Stomach (tissue), 9 donors: ENCODE measurements around the gene ZNF385D. TPM values are rescaled to one million over a fixed set of nuclear protein-coding genes. Genes with fewer than 3 reads are reported as not detected.
"Not testable (repeated sequence)": the region's sequence is repeated elsewhere in the genome, so short reads cannot be mapped to it uniquely, and the experiment has no call there.

Source experiments
- DNase-seq, 2 donors: peaks; one replicate each; pipeline versions ENCODE4 v3.0.0 to v3.0.0-alpha.2; 2013 to 2019
- H3K27ac ChIP-seq, 5 donors: fragments of 200-600 bp in 4 of 5; sonication (generic) in 4 of 5; one replicate each; pipeline ENCODE4 v1.5.1; 2013 to 2019; ENCODE audit warnings: mild to moderate bottlenecking in 1 of 5, moderate library complexity in 1 of 5
- H3K27me3 ChIP-seq, 3 donors: fragments of 200-600 bp; sonication (generic); one replicate each; pipeline ENCODE4 v1.5.1; 2017 to 2019; ENCODE audit warnings: mixed run types in 1 of 3
- H3K36me3 ChIP-seq, 4 donors: fragments of 200-600 bp; sonication (generic); 1 replicate in 3 of 4; 2 replicates in 1 of 4; pipeline ENCODE4 v1.5.1; 2016 to 2019
- H3K4me1 ChIP-seq, 4 donors: fragments of 200-600 bp; sonication (generic); one replicate each; pipeline ENCODE4 v1.5.1; 2016 to 2019
- H3K4me3 ChIP-seq, 4 donors: fragments of 200-600 bp; sonication (generic) in 3 of 4; one replicate each; pipeline ENCODE4 v1.5.1; 2016 to 2019; ENCODE audit warnings: mild to moderate bottlenecking in 1 of 4
- H3K9me3 ChIP-seq, 4 donors: fragments of 200-600 bp; sonication (generic); one replicate each; pipeline ENCODE4 v1.5.1; 2016 to 2019
- CTCF ChIP-seq, 7 experiments: fragments of 450-650 bp in 4 of 7; fragments of 200-600 bp in 3 of 7; sonication (generic) in 3 of 7; IDR thresholded peaks; one replicate each; pipeline ENCODE4 v1.5.1; 2016 to 2019; ENCODE audit warnings: antibody characterized with exemption in 7 of 7, control low read depth in 2 of 7, mild to moderate bottlenecking in 1 of 7
- EP300 ChIP-seq: sonication (generic); formaldehyde crosslinking; IDR thresholded peaks from one replicate; pipeline ENCODE4 v1.6.1; 2017; ENCODE audit warnings: antibody characterized with exemption
- POLR2A ChIP-seq, 4 donors: fragments of 450-650 bp; IDR thresholded peaks; one replicate each; pipeline ENCODE4 v1.6.1; 2016; ENCODE audit warnings: antibody characterized with exemption in 4 of 4, control low read depth in 2 of 4, mild to moderate bottlenecking in 1 of 4, moderate library complexity in 1 of 4
- POLR2AphosphoS5 ChIP-seq, 3 donors: sonication (generic); formaldehyde crosslinking; IDR thresholded peaks; one replicate each; pipeline ENCODE4 v1.6.1; 2016; ENCODE audit warnings: antibody characterized with exemption in 3 of 3
- WGBS, 5 donors: extraction: QIAGEN DNeasy Blood & Tissue Kit in 3 of 5; methylation state at CpG; one replicate each; pipeline versions ENCODE4 v1.1.5 to v1.1.7; 2013 to 2018; 5-methylcytosine and 5-hydroxymethylcytosine counted together
- intact Hi-C: fragments of 100-400 bp; cut with DNase I; formaldehyde crosslinking; loops from one replicate; pipeline ENCODE4 v1.15.1; 2023; ENCODE audit warnings: low total_unique reads
- polyA plus RNA-seq, 3 donors: library from polyadenylated mRNA; stranded (reverse); fragments of 200-250 nt; gene quantifications; one replicate each; pipeline ENCODE4 v1.2.3, GENCODE V29; 2013
- total RNA-seq, 5 donors: library from RNA; depleted of rRNA; stranded (reverse); fragments of >200 nt; gene quantifications; one replicate each; pipeline versions ENCODE4 v1.1.0 to v1.2.3, GENCODE V29; 2014 to 2016
- donor health status: healthy with polysubstance abuse.
- donor health status: Bipolar disorder and iron deficiency.
- donor health status: healthy.

The ZNF385D gene
- total and polyA plus RNA-seq, 8 donors, result 0.31 to 7.2 (median 0.98) TPM; not detected in 2

DNA sequence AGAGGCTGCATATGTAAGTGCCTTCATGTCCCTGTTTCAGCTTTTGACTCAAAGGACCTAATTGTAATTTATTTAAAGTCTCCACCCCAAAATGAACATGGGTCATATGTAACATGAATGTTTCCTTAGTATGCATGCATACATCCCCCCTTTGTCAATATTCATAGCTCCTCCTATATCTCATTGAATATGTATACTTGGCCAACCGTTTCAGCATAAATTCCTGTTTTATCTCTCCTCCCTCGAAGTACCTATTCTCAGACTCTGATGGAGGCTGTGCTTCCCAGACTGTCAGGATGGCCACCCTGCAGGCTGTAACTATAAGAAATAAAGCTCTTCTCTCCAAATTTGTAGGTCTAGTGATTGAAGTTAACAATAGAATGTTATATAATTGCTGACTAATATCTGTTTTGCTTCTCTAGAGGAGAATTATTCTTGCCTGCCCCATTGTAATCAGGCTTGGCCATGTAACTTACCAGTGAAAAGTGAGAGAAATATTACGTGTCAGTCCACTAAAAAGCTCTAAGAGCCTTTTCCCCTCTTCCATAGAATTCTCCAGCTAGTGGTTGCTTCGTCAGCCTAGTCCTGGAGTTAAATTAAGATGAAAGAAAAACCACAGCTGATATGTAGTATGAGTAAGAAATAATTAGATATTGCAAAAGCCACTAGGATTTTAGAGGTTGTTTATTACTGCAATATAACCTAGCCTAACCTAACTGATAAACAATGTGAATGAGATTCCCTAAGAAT, 245.1 kb downstream of the ZNF385D start:
- intact Hi-C loops, result no loop called here
- no peak for DNase-seq
- no peaks in the 10 kb centered on the region for H3K36me3 ChIP-seq
- no peak for TF ChIP-seq POLR2AphosphoS5 (IDR thresholded peaks at IDR 0.05)
- no peak for TF ChIP-seq CTCF (IDR thresholded peaks at IDR 0.05)
- TF ChIP-seq POLR2A (IDR thresholded peaks at IDR 0.05), result no peak
- TF ChIP-seq EP300, result no peak
- no peak overlapping the region for H3K27ac ChIP-seq
- no peak overlapping the region for H3K4me3 ChIP-seq
- H3K4me1 ChIP-seq, result no peaks in the 10 kb centered on the region
- no peaks in the 10 kb centered on the region for H3K9me3 ChIP-seq
- WGBS, 5 donors, result 48 to 69% (median 56%) methylated on average over 4 of the region's 4 CpGs
- no peaks in the 10 kb centered on the region for H3K27me3 ChIP-seq

DNA sequence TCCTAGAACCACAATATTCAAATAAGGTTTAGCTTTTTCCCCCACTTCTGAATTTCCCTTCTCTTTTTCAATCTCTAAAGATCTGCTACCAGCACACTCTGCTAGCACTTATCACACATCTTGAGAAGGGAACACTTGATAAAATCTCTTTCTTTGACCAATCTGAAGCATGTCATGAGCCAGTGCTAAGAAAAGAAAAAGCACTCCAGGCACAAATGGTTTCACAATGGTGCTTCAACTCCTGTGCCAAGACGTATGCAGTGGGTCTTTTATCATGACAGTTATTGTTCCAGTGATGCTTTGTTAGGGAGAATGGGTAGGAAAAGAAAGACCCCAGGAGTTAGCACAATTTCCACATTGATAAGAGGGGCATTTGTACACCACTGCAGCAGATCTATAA, 248.4 kb downstream of the ZNF385D start:
- intact Hi-C loops, result no loop called here
- DNase-seq, result no peak
- Histone ChIP-seq H3K4me1 (no peaks in the 10 kb centered on the region), H3K4me3 (no peak overlapping the region), H3K9me3 (no peaks in the 10 kb centered on the region), H3K27me3 (no peaks in the 10 kb centered on the region), H3K27ac (no peak overlapping the region), H3K36me3 (no peaks in the 10 kb centered on the region)
- TF ChIP-seq POLR2AphosphoS5 (IDR thresholded peaks at IDR 0.05) (no peak), POLR2A (IDR thresholded peaks at IDR 0.05) (no peak), EP300 (no peak), CTCF (IDR thresholded peaks at IDR 0.05) (no peak)
- 47 to 81% (median 70%) methylated on average over 1 of the region's 1 CpG for WGBS, 5 donors

DNA sequence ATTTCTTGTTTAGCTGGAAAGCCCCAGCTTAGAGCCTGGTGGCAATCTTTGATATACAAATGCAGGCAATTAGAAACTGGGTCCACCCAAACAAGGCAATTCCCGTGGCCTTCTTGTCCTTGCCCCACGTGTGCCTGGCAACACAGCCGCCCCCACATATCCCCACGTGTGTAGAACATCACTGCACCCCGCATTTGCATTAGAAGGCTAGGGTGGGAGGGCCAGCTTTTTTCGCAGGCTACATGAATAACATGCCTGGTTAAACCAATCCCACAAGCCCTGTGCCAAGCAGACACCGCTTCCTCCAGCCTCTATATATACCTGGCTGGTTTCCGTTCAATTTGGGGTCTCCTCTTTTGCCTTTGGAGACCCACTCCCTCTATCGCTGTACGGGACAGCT, 250.2 kb downstream of the ZNF385D start:
- no peak overlapping the region for H3K4me3 ChIP-seq
- H3K9me3 ChIP-seq, result no peaks in the 10 kb centered on the region
- H3K36me3 ChIP-seq, result no peaks in the 10 kb centered on the region
- 77 to 83% (median 78%) methylated on average over 10 of the region's 10 CpGs for WGBS, 5 donors
- H3K4me1 ChIP-seq, result no peaks in the 10 kb centered on the region
- H3K27ac ChIP-seq, result no peak overlapping the region
- no peak for TF ChIP-seq POLR2AphosphoS5 (IDR thresholded peaks at IDR 0.05)
- TF ChIP-seq CTCF (IDR thresholded peaks at IDR 0.05), result no peak
- no peak for TF ChIP-seq EP300
- no peak for TF ChIP-seq POLR2A (IDR thresholded peaks at IDR 0.05)
- no peaks in the 10 kb centered on the region for H3K27me3 ChIP-seq
- intact Hi-C loops, result no loop called here
- no peak for DNase-seq

- H3K4me3 ChIP-seq, H3K36me3 ChIP-seq, H3K4me1 ChIP-seq, H3K27ac ChIP-seq, intact Hi-C loops, H3K9me3 ChIP-seq, H3K27me3 ChIP-seq, DNase-seq: not testable (repeated sequence)
- WGBS, 5 donors, result 67 to 83% methylated on average over 1 of the region's 3 CpGs; no CpG with 5 or more reads in 3 of the 5 donors
These were observed 260.3 kb downstream of the ZNF385D start for GRCh38 chr3:21490671-21491070.

DNA sequence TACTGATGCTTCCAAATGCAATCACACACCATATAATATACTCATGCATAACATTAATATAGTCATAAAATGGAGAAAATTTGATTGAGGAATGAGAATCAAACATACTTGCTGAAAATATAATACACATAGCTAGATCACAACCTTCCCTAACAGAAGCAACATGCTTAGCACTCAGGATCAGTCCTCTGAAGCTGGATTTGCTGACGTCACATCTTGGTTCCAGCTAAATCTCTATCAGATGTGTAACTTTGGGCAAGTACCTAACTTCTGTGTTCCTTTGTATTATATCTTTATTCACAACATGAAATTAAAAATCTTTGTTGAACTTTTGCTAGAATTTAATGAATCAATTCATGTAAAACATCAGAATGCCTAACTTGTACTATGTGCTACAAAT, 263.5 kb downstream of the ZNF385D start:
- Histone ChIP-seq H3K9me3 (no peaks in the 10 kb centered on the region), H3K4me3 (no peak overlapping the region), H3K36me3 (no peaks in the 10 kb centered on the region), H3K27ac (no peak overlapping the region), H3K27me3 (no peaks in the 10 kb centered on the region), H3K4me1 (no peaks in the 10 kb centered on the region)
- no peak for TF ChIP-seq EP300
- TF ChIP-seq POLR2AphosphoS5 (IDR thresholded peaks at IDR 0.05), result no peak
- TF ChIP-seq CTCF (IDR thresholded peaks at IDR 0.05), result no peak
- TF ChIP-seq POLR2A (IDR thresholded peaks at IDR 0.05), result no peak
- WGBS, 5 donors, result 56 to 81% (median 65%) methylated on average over 1 of the region's 1 CpG
- intact Hi-C loops, result loop anchor here (10.0 kb wide), 1 partner anchor 973 kb away; no protein-coding TSS in a partner anchor
- no peak for DNase-seq

DNA sequence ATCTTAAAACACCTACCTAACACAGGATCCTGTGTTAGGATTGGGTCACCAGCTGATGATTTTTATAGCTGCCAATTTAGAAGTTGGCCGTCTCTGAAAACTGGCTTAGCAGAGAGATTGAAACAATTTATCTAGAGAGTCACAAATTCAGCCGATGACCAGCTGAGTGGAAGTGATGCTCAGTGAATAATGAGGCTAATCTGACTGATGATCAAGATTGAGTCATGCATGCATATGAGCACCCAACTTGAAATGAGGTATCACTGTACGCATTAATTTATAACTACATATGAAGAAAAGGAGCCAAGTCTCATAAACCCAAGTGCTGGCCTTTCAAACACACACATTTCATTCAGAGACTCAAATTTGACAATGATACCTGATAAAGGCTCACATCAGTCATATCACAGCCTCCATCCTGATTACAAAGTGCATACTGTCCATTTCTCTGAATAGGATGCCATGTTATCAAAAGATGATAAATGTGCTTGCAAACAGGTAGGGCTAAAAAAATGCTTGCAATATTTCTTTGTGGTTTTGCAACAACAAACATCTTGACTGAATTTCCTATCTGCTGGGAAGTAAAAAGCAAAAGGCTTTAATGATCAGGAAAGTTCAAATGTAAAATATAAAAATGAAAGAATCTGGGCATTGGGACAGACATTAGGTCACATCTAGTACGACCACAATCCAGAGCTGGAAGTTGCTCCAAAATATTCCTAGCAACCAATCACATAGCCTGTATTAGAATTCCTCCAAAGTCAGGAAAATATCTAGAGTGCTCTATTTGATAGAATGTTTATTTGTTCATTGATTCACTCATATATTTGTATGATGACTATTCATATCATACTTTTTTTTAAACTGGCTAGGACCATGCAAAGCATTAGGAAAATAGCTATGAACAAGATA, 264.7 kb downstream of the ZNF385D start:
- H3K27ac ChIP-seq, H3K4me1 ChIP-seq, H3K4me3 ChIP-seq, H3K27me3 ChIP-seq, H3K36me3 ChIP-seq, H3K9me3 ChIP-seq: not testable (repeated sequence)
- intact Hi-C loops, result loop anchor here (10.0 kb wide), 1 partner anchor 971 kb away; no protein-coding TSS in a partner anchor
- 48 to 80% (median 59%) methylated on average over 1 to 2 of the region's 4 CpGs for WGBS, 5 donors
- DNase-seq, result peak in 1 of 2 donors; percentile 9
